Chondrocyte (in vitro differentiated cells): ENCODE data around the gene ACOXL. TPM values are rescaled to one million over a fixed set of nuclear protein-coding genes. Genes with fewer than 3 reads are reported as not detected.

Source experiments
- DNase-seq: peaks from one replicate; pipeline ENCODE4 v3.0.0; 2021; ENCODE audit warnings: mixed read lengths, low spot score
- H3K27ac Mint-ChIP-seq: one replicate; pipeline ENCODE4 v1.8.0; 2021; ENCODE audit warnings: mild to moderate bottlenecking, moderate library complexity, mixed read lengths; ENCODE audit not compliant: unreplicated experiment
- H3K27me3 Mint-ChIP-seq: 2 replicates; pipeline ENCODE4 v1.8.0; 2021; ENCODE audit warnings: low read depth, mixed read lengths
- H3K36me3 Mint-ChIP-seq: 2 replicates; pipeline ENCODE4 v1.8.0; 2021; ENCODE audit warnings: low read depth, mixed read lengths
- H3K4me1 Mint-ChIP-seq: 2 replicates; pipeline ENCODE4 v1.8.0; 2021; ENCODE audit warnings: low read depth, mild to moderate bottlenecking, mixed read lengths
- H3K4me3 Mint-ChIP-seq: one replicate; pipeline ENCODE4 v1.8.0; 2021; ENCODE audit warnings: mild to moderate bottlenecking, moderate library complexity, mixed read lengths; ENCODE audit not compliant: unreplicated experiment
- H3K9me3 Mint-ChIP-seq: 2 replicates; pipeline ENCODE4 v1.8.0; 2021; ENCODE audit warnings: low read depth, mixed read lengths
- CTCF ChIP-seq: fragments of 200-600 bp; sonication (generic); IDR thresholded peaks from 2 replicates; pipeline ENCODE4 v1.5.0; 2021; ENCODE audit warnings: antibody characterized with exemption, mild to moderate bottlenecking, moderate library complexity
- total RNA-seq: library from RNA; stranded (reverse); gene quantifications from 3 replicates; pipeline ENCODE4 v1.2.1, GENCODE V29; 2021

Gene ACOXL
- total RNA-seq, 1 donor from 2014 or later: not detected

DNA sequence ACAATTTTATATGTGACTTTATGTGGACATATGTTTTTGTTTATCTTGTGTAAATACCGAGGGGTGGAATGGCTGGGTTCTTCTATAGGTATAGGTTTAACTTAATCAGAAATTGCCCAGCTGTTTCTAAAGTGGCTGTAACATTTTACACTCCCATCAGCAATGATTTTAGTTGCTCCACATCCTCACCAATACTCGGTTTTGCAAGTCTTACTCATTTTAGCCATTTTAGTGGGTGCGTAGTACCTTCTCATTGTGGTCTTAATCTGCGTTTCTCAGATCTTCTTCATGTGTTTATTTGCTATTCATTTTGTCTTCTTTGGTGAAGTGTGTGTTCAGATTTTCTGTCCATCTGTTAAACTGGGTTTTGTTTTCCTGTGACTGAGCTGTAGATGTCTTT, 292.9 kb downstream of the ACOXL start:
- peaks cover 51% of the 10 kb centered on the region for H3K27me3 Mint-ChIP-seq
- DNase-seq: no peak
- no peak for TF ChIP-seq CTCF
- peaks cover 3% of the 10 kb centered on the region for H3K36me3 Mint-ChIP-seq
- no peaks in the 10 kb centered on the region for H3K4me1 Mint-ChIP-seq
- no peaks in the 10 kb centered on the region for H3K9me3 Mint-ChIP-seq
- no peak overlapping the region for H3K4me3 Mint-ChIP-seq
- no peak overlapping the region for H3K27ac Mint-ChIP-seq

DNA sequence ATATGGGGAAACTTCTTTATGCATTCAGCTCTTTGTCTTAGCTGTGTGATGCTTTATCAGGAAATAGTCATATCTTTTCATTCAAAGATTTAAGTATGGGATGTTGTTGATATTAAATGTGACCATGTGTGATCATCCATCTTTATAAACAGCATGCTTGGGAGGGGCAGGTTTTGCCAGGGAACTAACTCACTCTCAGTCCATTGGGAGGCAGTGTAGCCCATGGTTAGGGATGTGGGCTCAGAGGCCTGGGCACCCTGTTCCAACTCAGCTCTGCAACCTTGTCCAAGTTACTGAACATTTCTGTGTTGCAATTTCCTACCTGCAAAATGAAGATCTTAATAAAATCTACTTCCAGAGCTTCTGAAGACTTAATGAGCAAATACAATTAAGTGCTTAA, 296.3 kb downstream of the ACOXL start:
- Mint-ChIP-seq H3K36me3 (peaks cover 1% of the 10 kb centered on the region), H3K4me3 (no peak overlapping the region), H3K4me1 (no peaks in the 10 kb centered on the region), H3K27me3 (peaks cover 36% of the 10 kb centered on the region), H3K9me3 (no peaks in the 10 kb centered on the region), H3K27ac (no peak overlapping the region)
- DNase-seq: no peak
- TF ChIP-seq CTCF: no peak

- H3K36me3 Mint-ChIP-seq: peaks cover 1% of the 10 kb centered on the region
- H3K4me3 Mint-ChIP-seq: no peak overlapping the region
- no peaks in the 10 kb centered on the region for H3K9me3 Mint-ChIP-seq
- no peak for DNase-seq
- no peak for TF ChIP-seq CTCF
- H3K27me3 Mint-ChIP-seq: peaks cover 32% of the 10 kb centered on the region
- no peak overlapping the region for H3K27ac Mint-ChIP-seq
- H3K4me1 Mint-ChIP-seq: no peaks in the 10 kb centered on the region
Measured at GRCh38 chr2:111029181-111029927, 297.0 kb downstream of the ACOXL start.

DNA sequence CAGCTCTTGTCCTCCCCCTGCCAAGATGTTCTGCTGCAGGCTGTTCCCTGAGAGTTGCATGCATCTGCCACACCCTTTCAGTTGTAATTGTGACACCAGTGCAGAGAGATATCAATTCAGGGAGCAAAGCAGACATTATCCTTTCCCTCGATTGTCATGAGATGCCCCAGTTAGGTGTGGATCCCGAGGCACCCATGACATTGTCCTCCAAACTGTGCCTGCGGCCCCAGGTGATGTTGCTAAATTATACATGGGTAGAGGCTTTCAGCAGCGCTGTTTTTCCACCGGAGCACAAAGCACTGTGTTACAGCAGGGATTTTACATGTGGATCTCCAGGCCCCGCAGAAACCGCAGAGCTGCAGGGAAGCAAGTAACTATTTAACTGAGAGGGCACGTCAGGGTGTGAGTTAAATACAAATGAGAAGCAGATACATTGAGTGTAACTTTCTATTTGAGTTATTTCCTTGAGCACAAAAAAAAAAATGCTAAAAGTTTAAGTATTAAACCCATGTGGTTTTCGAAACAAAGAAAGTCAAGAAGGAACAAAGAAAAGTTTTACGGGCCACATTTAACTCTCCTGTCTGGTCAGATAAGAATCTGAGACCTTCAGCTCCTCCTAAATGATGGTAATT, 298.0 kb downstream of the ACOXL start:
- Mint-ChIP-seq H3K9me3 (no peaks in the 10 kb centered on the region), H3K4me3 (no peak overlapping the region), H3K36me3 (peaks cover 1% of the 10 kb centered on the region), H3K4me1 (no peaks in the 10 kb centered on the region), H3K27ac (no peak overlapping the region), H3K27me3 (peaks cover 28% of the 10 kb centered on the region)
- no peak for TF ChIP-seq CTCF
- DNase-seq: no peak

DNA sequence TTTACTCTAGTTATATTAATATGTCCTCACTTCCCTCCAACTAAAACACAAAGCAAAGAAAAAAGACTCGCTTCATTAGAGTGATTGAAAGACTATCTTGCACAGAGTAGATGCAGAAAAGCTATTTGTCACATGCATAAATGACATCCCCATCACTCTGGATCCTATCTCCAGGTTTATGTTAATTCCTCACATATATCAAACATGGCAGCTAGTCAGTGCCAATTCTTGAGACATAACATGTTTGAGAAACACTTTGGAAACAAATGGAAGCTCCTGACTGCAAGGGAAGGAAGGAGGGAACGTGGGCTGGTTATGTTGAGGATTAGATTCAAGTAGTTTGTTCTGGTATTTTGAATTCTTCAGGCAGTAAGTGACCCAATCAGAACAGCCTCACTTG, 298.6 kb downstream of the ACOXL start:
- H3K4me3 Mint-ChIP-seq: no peak overlapping the region
- TF ChIP-seq CTCF: no peak
- H3K27ac Mint-ChIP-seq: no peak overlapping the region
- DNase-seq: no peak
- H3K4me1 Mint-ChIP-seq: no peaks in the 10 kb centered on the region
- no peaks in the 10 kb centered on the region for H3K36me3 Mint-ChIP-seq
- peaks cover 27% of the 10 kb centered on the region for H3K27me3 Mint-ChIP-seq
- H3K9me3 Mint-ChIP-seq: no peaks in the 10 kb centered on the region
